Peyer's patch (tissue), 4 donors: ENCODE measurements around the gene NDUFS1. TPM values are rescaled to one million over a fixed set of nuclear protein-coding genes. Genes with fewer than 3 reads are reported as not detected.
A peak's percentile ranks its signal among the peaks of the same experiment; 100 is the strongest.
"Not testable (repeated sequence)": the region's sequence is repeated elsewhere in the genome, so short reads cannot be mapped to it uniquely, and the experiment has no call there.

Source experiments
- DNase-seq, 3 donors: peaks; one replicate each; pipeline ENCODE4 v3.0.0-alpha.2; 2017 to 2019
- H3K27ac ChIP-seq, 4 donors: fragments of 200-600 bp; sonication (generic); one replicate each; pipeline ENCODE4 v1.5.1; 2016 to 2019
- H3K27me3 ChIP-seq, 2 donors: fragments of 200-600 bp; sonication (generic); one replicate each; pipeline ENCODE4 v1.5.1; 2019
- H3K36me3 ChIP-seq, 3 donors: fragments of 200-600 bp; sonication (generic); one replicate each; pipeline ENCODE4 v1.5.1; 2016 to 2019
- H3K4me1 ChIP-seq, 4 donors: fragments of 200-600 bp; sonication (generic); one replicate each; pipeline ENCODE4 v1.5.1; 2016 to 2019
- H3K4me3 ChIP-seq, 4 donors: fragments of 200-600 bp; sonication (generic); 1 replicate in 3 of 4; 2 replicates in 1 of 4; pipeline ENCODE4 v1.5.1; 2016 to 2019; ENCODE audit warnings: mild to moderate bottlenecking in 1 of 4
- H3K9me3 ChIP-seq, 4 donors: fragments of 200-600 bp; sonication (generic); one replicate each; pipeline ENCODE4 v1.5.1; 2016 to 2019; ENCODE audit warnings: mild to moderate bottlenecking in 1 of 4
- CTCF ChIP-seq, 6 experiments: fragments of 450-650 bp in 4 of 6; fragments of 200-600 bp in 2 of 6; sonication (generic) in 1 of 6; IDR thresholded peaks; one replicate each; pipeline ENCODE4 v1.5.1; 2017 to 2019; ENCODE audit warnings: antibody characterized with exemption in 6 of 6, mild to moderate bottlenecking in 3 of 6, moderate library complexity in 1 of 6
- POLR2A ChIP-seq, 2 donors: fragments of 450-650 bp; IDR thresholded peaks; one replicate each; pipeline ENCODE4 v1.5.1; 2017; ENCODE audit warnings: antibody characterized with exemption in 2 of 2, mild to moderate bottlenecking in 2 of 2, moderate library complexity in 2 of 2
- total RNA-seq, 4 donors: library from RNA; depleted of rRNA; stranded (reverse); fragments of >200 nt; gene quantifications; one replicate each; pipeline ENCODE4 v1.1.0, GENCODE V29; 2016

The NDUFS1 gene
- total RNA-seq, 4 donors from 2014 or later = 81.9 to 95.3 (median 89.3) TPM

- peaks cover 0 to 4% (median 0%) of the 10 kb centered on the region in 4 donors for H3K4me1 ChIP-seq
- H3K9me3 ChIP-seq = no peaks in the 10 kb centered on the region
- peak; percentile 32 to 69 (median 63) for DNase-seq
- H3K36me3 ChIP-seq = no peaks in the 10 kb centered on the region
- TF ChIP-seq POLR2A (IDR thresholded peaks at IDR 0.05) (peak; percentile 20 to 42), CTCF (IDR thresholded peaks at IDR 0.05) (no peak)
- H3K27ac ChIP-seq = peak overlapping the region; percentile 96 to 99 (median 98)
- no peaks in the 10 kb centered on the region for H3K27me3 ChIP-seq
- peak overlapping the region; percentile 78 to 92 (median 85) for H3K4me3 ChIP-seq
These were observed 74.8 kb downstream of the NDUFS1 start for GRCh38 chr2:206084439-206084869.

GRCh38 chr2:206083602-206084438, 75.4 kb downstream of the NDUFS1 start:
- H3K36me3 ChIP-seq = no peaks in the 10 kb centered on the region
- no peak for TF ChIP-seq CTCF (IDR thresholded peaks at IDR 0.05)
- TF ChIP-seq POLR2A (IDR thresholded peaks at IDR 0.05) = no peak
- peak overlapping the region; percentile 78 to 92 (median 85) for H3K4me3 ChIP-seq
- H3K9me3 ChIP-seq = no peaks in the 10 kb centered on the region
- no peaks in the 10 kb centered on the region for H3K27me3 ChIP-seq
- peak; percentile 29 to 69 (median 50) for DNase-seq
- H3K4me1 ChIP-seq = peaks cover 0 to 4% (median 0%) of the 10 kb centered on the region in 4 donors
- peak overlapping the region; percentile 96 to 99 (median 98) for H3K27ac ChIP-seq

GRCh38 chr2:206082298-206082843, 76.9 kb downstream of the NDUFS1 start:
- Histone ChIP-seq H3K36me3 (no peaks in the 10 kb centered on the region), H3K4me3 (no peak overlapping the region), H3K9me3 (no peaks in the 10 kb centered on the region), H3K4me1 (peaks cover 0 to 7% (median 0%) of the 10 kb centered on the region in 4 donors), H3K27me3 (no peaks in the 10 kb centered on the region), H3K27ac (no peak overlapping the region)
- TF ChIP-seq POLR2A (IDR thresholded peaks at IDR 0.05) (no peak), CTCF (IDR thresholded peaks at IDR 0.05) (no peak)
- DNase-seq = no peak

GRCh38 chr2:206080927-206081326, 78.3 kb downstream of the NDUFS1 start:
- Histone ChIP-seq H3K4me3 (no peak overlapping the region), H3K27ac (no peak overlapping the region), H3K36me3 (no peaks in the 10 kb centered on the region), H3K9me3 (no peaks in the 10 kb centered on the region), H3K27me3 (no peaks in the 10 kb centered on the region), H3K4me1 (peaks cover 0 to 7% (median 0%) of the 10 kb centered on the region in 4 donors)
- TF ChIP-seq POLR2A (IDR thresholded peaks at IDR 0.05) (no peak), CTCF (IDR thresholded peaks at IDR 0.05) (no peak)
- no peak for DNase-seq

GRCh38 chr2:206079699-206080465, 79.4 kb downstream of the NDUFS1 start:
- TF ChIP-seq POLR2A (IDR thresholded peaks at IDR 0.05) (no peak), CTCF (IDR thresholded peaks at IDR 0.05) (no peak)
- H3K4me3 ChIP-seq = no peak overlapping the region
- H3K27ac ChIP-seq = no peak overlapping the region
- H3K9me3 ChIP-seq = no peaks in the 10 kb centered on the region
- no peaks in the 10 kb centered on the region for H3K36me3 ChIP-seq
- H3K4me1 ChIP-seq = peaks cover 0 to 7% (median 0%) of the 10 kb centered on the region in 4 donors
- H3K27me3 ChIP-seq = no peaks in the 10 kb centered on the region
- no peak for DNase-seq

GRCh38 chr2:206077879-206078278, 81.4 kb downstream of the NDUFS1 start:
- not testable (repeated sequence) for H3K36me3 ChIP-seq, H3K4me3 ChIP-seq, H3K27ac ChIP-seq, DNase-seq, H3K4me1 ChIP-seq, H3K9me3 ChIP-seq, H3K27me3 ChIP-seq
